K562 (cell line): ENCODE results near the gene IRF8. TPM values are rescaled to one million over a fixed set of nuclear protein-coding genes. Genes with fewer than 3 reads are reported as not detected.

Source experiments
- ATAC-seq: fragments of 200-7000 bp; cut with Tn5 transposase; 3 replicates; pipeline ENCODE4 v1.9.1; 2020; ENCODE audit warnings: moderate library complexity
- BruUV-seq: library from RNA; stranded (reverse); fragments of 400-500 nt; replicated peaks from 2 replicates; lab custom pipeline; 2021; lab: Mats Ljungman, UMichigan
- CTCF ChIA-PET: fragments of 300-600 bp; formaldehyde crosslinking; extraction: SDS; loops from one replicate; lab custom pipeline; 2021; ENCODE audit warnings: low intra/inter-chr PET ratio; lab: Yijun Ruan, JAX
- POLR2A ChIA-PET: fragments of 300-600, 350-650 bp; sonication (Branson Sonifier 250); formaldehyde crosslinking; extraction: SDS; loops from one replicate; lab custom pipeline; 2021; ENCODE audit warnings: antibody characterized with exemption, inconsistent platforms; lab: Yijun Ruan, JAX
- DNase-seq, 4 experiments: peaks; one replicate each; pipeline versions ENCODE4 v3.0.0 to v3.0.0-alpha.2; 2011 to 2018; ENCODE audit warnings: low spot score in 3 of 4, mixed read lengths in 3 of 4; ENCODE audit errors: extremely low read depth in 1 of 4
- FAIRE-seq: peaks from 2 replicates; lab custom pipeline; 2011; peaks lifted over from hg19 to GRCh38; lab: Jason Lieb, UNC
- H2AFZ ChIP-seq: 2 replicates; pipeline ENCODE4 v1.6.0; 2011; ENCODE audit warnings: low read depth, low read length, control low read depth, inconsistent platforms
- H3K27ac ChIP-seq: fragments of 200-600 bp; 3 replicates; pipeline ENCODE4 v1.8.0; 2011; ENCODE audit warnings: low read depth, mild to moderate bottlenecking, control low read depth, inconsistent platforms, low read length, moderate library complexity, mixed read lengths; ENCODE audit errors: extremely low read depth
- H3K27me3 ChIP-seq, 2 experiments: fragments of 300-600 bp in 1 of 2; 2 replicates in 1 of 2; 3 replicates in 1 of 2; pipeline versions ENCODE4 v1.6.0 to v1.8.0; 2011; ENCODE audit warnings: inconsistent platforms in 2 of 2, low read length in 2 of 2, mild to moderate bottlenecking in 1 of 2, mixed read lengths in 1 of 2, moderate library complexity in 1 of 2; ENCODE audit not compliant: control insufficient read depth in 2 of 2, insufficient read depth in 2 of 2
- H3K36me3 ChIP-seq: fragments of 300-600 bp; 3 replicates; pipeline ENCODE4 v1.8.0; 2011; ENCODE audit warnings: mild to moderate bottlenecking, low read length, inconsistent platforms; ENCODE audit not compliant: control insufficient read depth, insufficient read depth
- H3K4me1 ChIP-seq, 2 experiments: fragments of 200-600 bp in 1 of 2; replicated peaks in 1 of 2; 2 replicates in 1 of 2; 3 replicates in 1 of 2; pipeline versions ENCODE4 v1.5.1 to v1.8.0; 2011; ENCODE audit warnings: inconsistent platforms in 2 of 2, low read length in 2 of 2, mild to moderate bottlenecking in 1 of 2, mixed read lengths in 1 of 2, moderate library complexity in 1 of 2; ENCODE audit not compliant: control insufficient read depth in 2 of 2, insufficient read depth in 2 of 2
- H3K4me2 ChIP-seq: 2 replicates; pipeline ENCODE4 v1.6.1; 2011; ENCODE audit warnings: low read length, control low read depth, inconsistent platforms, mixed read lengths; ENCODE audit not compliant: insufficient read depth
- H3K4me3 ChIP-seq: fragments of 200-600 bp; sonication (generic), shearing (Covaris generic); 2 replicates; pipeline ENCODE4 v1.5.1; 2016; ENCODE audit warnings: control low read depth, inconsistent platforms
- H3K79me2 ChIP-seq: fragments of 200-600 bp; 3 replicates; pipeline ENCODE4 v1.8.0; 2011; ENCODE audit warnings: low read length, inconsistent platforms; ENCODE audit not compliant: control insufficient read depth, insufficient read depth
- H3K9ac ChIP-seq, 2 experiments: 2 replicates each; pipeline versions ENCODE4 v1.6.0 to v1.6.1; 2011; ENCODE audit warnings: low read depth in 2 of 2, low read length in 2 of 2, control low read depth in 1 of 2, inconsistent platforms in 1 of 2, mild to moderate bottlenecking in 1 of 2, mixed read lengths in 1 of 2; ENCODE audit not compliant: insufficient read depth in 1 of 2
- H3K9me1 ChIP-seq: one replicate; pipeline ENCODE4 v1.6.0; 2011; ENCODE audit warnings: inconsistent platforms, mild to moderate bottlenecking, low read length, moderate library complexity; ENCODE audit not compliant: control insufficient read depth, insufficient read depth
- H3K9me3 ChIP-seq: replicated peaks from 2 replicates; pipeline ENCODE4 v1.5.1; 2011; ENCODE audit warnings: low read depth, low read length, inconsistent platforms; ENCODE audit not compliant: control insufficient read depth, insufficient read depth
- H4K20me1 ChIP-seq: replicated peaks from 2 replicates; pipeline ENCODE4 v1.6.1; 2011; ENCODE audit warnings: low read length, inconsistent platforms, mixed read lengths; ENCODE audit not compliant: control insufficient read depth, insufficient read depth
- CHD1 ChIP-seq: fragments of 200-600 bp; sonication (generic); IDR thresholded peaks from one replicate; pipeline ENCODE4 v1.6.1; 2012; ENCODE audit warnings: mild to moderate bottlenecking, moderate library complexity, low read length, inconsistent platforms
- CXXC5 ChIP-seq: fragments of 250-450 bp; sonication (Bioruptor Pico); IDR thresholded peaks from 2 replicates; pipeline ENCODE4 v1.8.0; 2022; ENCODE audit warnings: inconsistent platforms, mild to moderate bottlenecking, moderate library complexity
- EP400 ChIP-seq: fragments of 450-650 bp; IDR thresholded peaks from 2 replicates; pipeline ENCODE4 v1.6.1; 2017; ENCODE audit warnings: antibody characterized with exemption, mild to moderate bottlenecking, moderate library complexity
- GABPB2 ChIP-seq: fragments of 250-450 bp; sonication (Bioruptor Pico); conservative IDR thresholded peaks from 2 replicates; pipeline ENCODE4 v1.5.1; 2021; ENCODE audit warnings: mild to moderate bottlenecking
- MTF1 ChIP-seq: fragments of 250-450 bp; sonication (Bioruptor Pico); IDR thresholded peaks from 2 replicates; pipeline ENCODE4 v1.9.0; 2021; ENCODE audit warnings: moderate library complexity, mild to moderate bottlenecking, inconsistent platforms, borderline replicate concordance
- PRPF4 ChIP-seq: fragments of 200-400 bp; formaldehyde crosslinking; IDR thresholded peaks from one replicate; pipeline ENCODE4 v1.6.1; 2017; ENCODE audit warnings: low read length, low read depth, mild to moderate bottlenecking; ENCODE audit not compliant: insufficient read depth, poor library complexity, severe bottlenecking
- SOX6 ChIP-seq: fragments of 450-650 bp; IDR thresholded peaks from 2 replicates; pipeline ENCODE4 v1.6.1; 2014; ENCODE audit warnings: mild to moderate bottlenecking
- SRSF7 ChIP-seq: fragments of 200-400 bp; formaldehyde crosslinking; optimal IDR thresholded peaks from 2 replicates; pipeline ENCODE3; 2017; ENCODE audit warnings: mild to moderate bottlenecking, low read depth, low read length
- ZBTB8A ChIP-seq: fragments of 450-650 bp; IDR thresholded peaks from 2 replicates; pipeline ENCODE4 v1.6.1; 2018; ENCODE audit warnings: mild to moderate bottlenecking, moderate library complexity; ENCODE audit not compliant: partially characterized antibody
- ZNF184 ChIP-seq: sonication (generic); formaldehyde crosslinking; IDR thresholded peaks from 2 replicates; pipeline ENCODE4 v1.5.0; 2020; ENCODE audit warnings: missing genetic modification reagents
- ZNF79 ChIP-seq: fragments of 250-450 bp; sonication (Bioruptor Pico); IDR thresholded peaks from 2 replicates; pipeline ENCODE4 v1.4.0; 2020; ENCODE audit warnings: low read depth, mild to moderate bottlenecking, moderate library complexity
- WGBS: fragments of 100-300 bp; shearing (Covaris generic); methylation state at CpG from one replicate; pipeline ENCODE4 v1.1.6; 2016; ENCODE audit warnings: low coverage, mixed read lengths; ENCODE audit not compliant: insufficient coverage; ENCODE audit errors: missing lambda C conversion rate; 5-methylcytosine and 5-hydroxymethylcytosine counted together
- in situ Hi-C: fragments of 300-500 bp; cut with MboI; formaldehyde crosslinking; loops from 4 replicates; pipeline ENCODE4 v1.15.0; 2018; ENCODE audit warnings: inconsistent platforms, mixed read lengths
- intact Hi-C: fragments of 100-400 bp; cut with micrococcal nuclease; formaldehyde crosslinking; loops from 2 replicates; pipeline ENCODE4 v1.14.2; 2022
- polyA plus RNA-seq, 8 experiments: library from polyadenylated mRNA; depleted of rRNA in 4 of 8; stranded (reverse) in 5 of 8; unstranded in 3 of 8; fragments of >200 nt; fragmentation: Nextera tagmentation in 2 of 8; fragmentation: Illumina TruSeq in 1 of 8; extraction: Ambion mirVana in 2 of 8; extraction: Trizol in 1 of 8; gene quantifications; 2 replicates each; pipeline versions ENCODE4 v1.2.1 to v1.2.3, GENCODE V29; 2011 to 2014; ENCODE audit warnings: inconsistent platforms in 1 of 8, missing spikeins in 1 of 8
- total RNA-seq, 7 experiments: library from RNA; depleted of rRNA in 6 of 7; stranded (reverse); fragments of >200 nt in 6 of 7; fragmentation: Illumina TruSeq in 2 of 7; extraction: Trizol in 2 of 7; gene quantifications; 2 replicates each; pipeline versions ENCODE4 v1.2.1 to v1.2.3, GENCODE V29; 2011 to 2021; ENCODE audit warnings: low replicate concordance in 1 of 7
- TF ChIP-seq, protein P1 (sequence below): fragments of 450-650 bp; IDR thresholded peaks from 2 replicates; pipeline ENCODE4 v1.6.1; 2016; ENCODE audit warnings: antibody characterized with exemption

IRF8 gene
- total and polyA plus RNA-seq, 9 of the 15 experiments (the other 6 are each of a cell fraction or from before 2014, with no cell fraction given) = 0.01 to 0.98 TPM; not detected in 7

DNA sequence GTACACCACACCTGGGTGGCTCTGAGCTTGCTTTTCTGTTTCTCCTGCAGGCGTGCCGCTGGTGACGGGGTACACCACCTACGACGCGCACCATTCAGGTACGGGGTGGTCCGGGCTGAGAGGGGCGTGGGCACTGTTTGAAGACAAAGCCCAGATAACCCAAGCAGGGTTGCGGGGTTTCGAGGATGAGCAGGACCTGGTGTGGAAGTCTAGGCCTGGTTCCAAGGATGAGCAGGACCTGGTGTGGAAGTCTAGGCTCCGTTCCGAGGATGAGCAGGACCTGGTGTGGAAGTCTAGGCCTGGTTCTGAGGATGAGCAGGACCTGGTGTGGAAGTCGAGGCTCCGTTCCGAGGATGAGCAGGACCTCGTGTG is 15.4 kb downstream of the IRF8 start (continued):
- TF ChIP-seq CHD1 (no peak), MTF1 (CRISPR knock-in tag) (no peak), SRSF7 (no peak)
- TF ChIP-seq, protein P1, sequence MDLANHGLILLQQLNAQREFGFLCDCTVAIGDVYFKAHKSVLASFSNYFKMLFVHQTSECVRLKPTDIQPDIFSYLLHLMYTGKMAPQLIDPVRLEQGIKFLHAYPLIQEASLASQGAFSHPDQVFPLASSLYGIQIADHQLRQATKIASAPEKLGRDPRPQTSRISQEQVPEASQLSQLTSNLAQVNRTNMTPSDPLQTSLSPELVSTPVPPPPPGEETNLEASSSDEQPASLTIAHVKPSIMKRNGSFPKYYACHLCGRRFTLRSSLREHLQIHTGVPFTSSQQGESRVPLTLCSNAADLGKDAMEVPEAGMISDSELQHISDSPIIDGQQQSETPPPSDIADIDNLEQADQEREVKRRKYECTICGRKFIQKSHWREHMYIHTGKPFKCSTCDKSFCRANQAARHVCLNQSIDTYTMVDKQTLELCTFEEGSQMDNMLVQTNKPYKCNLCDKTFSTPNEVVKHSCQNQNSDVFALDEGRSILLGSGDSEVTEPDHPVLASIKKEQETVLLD = no peak

DNA sequence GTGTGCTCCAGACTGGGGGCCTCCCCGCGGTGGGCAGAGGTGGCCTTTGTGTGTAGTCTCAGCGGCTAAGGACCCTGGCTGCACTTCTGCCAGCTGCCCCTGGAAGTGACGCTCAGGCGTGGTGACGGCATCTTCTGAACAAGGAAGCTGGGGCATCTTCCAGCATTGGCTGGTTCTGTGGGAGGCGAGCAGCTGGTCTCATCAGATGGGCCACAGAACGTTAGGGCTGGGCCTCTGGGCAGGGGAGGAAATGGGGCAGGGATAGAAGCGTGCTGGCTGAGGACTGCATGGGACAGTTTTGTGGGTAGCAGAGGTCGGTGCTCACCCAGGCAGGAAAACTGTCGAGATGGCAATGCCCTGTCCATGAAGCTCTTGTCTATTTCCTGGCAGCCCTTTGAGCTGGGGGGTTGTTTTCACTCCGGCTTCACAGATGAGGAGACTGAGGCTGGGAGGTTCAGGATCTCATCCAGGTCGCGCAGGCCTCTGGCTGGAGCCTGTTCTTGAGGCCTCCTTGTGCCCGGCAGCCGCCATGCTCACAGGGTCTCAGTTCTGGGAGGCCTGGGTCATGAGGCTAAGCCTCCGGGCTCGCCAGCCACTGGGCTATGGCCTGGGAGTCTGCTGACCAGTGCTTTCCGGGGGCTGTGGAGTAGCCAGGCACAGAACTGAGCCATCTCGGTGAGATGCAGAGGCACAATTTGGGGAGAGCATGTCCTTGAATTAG is 16.3 kb downstream of the IRF8 start:
- TF ChIP-seq CXXC5 (CRISPR knock-in tag) (no peak), SOX6 (no peak), ZNF79 (no peak), ZBTB8A (no peak), EP400 (no peak), PRPF4 (no peak), GABPB2 (CRISPR knock-in tag) (no peak), ZNF184 (CRISPR knock-in tag) (no peak)
- FAIRE-seq (no peak), ATAC-seq (no peak), DNase-seq (no peak)
- no peak overlapping the region for H3K4me3 ChIP-seq
- intact Hi-C loops = no loop called here
- H3K9ac ChIP-seq = no peak overlapping the region
- H3K4me1 ChIP-seq = peaks cover 4 to 19% of the 10 kb centered on the region in 2 experiments; a peak in 3 of 5 replicates
- no peaks in the 10 kb centered on the region for H3K9me3 ChIP-seq
- no peaks in the 10 kb centered on the region for H3K79me2 ChIP-seq
- H3K4me2 ChIP-seq = no peak overlapping the region
- peaks cover 51 to 92% of the 10 kb centered on the region in 2 experiments for H3K27me3 ChIP-seq
- in situ Hi-C loops = no loop called here
- peaks cover 9% of the 10 kb centered on the region for H4K20me1 ChIP-seq
- ChIA-PET CTCF (no interaction called here), POLR2A (interaction anchor here (0.5 to 1.3 kb wide), 2 partner anchors 13 to 21 kb away, joined by 3 to 4 read pairs; no protein-coding TSS in a partner anchor)
- BruUV-seq = no TSS peak
- H3K27ac ChIP-seq = no peak overlapping the region
- H2AFZ ChIP-seq = no peak overlapping the region
- H3K9me1 ChIP-seq = no peaks in the 10 kb centered on the region
- 12% methylated on average over 20 of the region's 20 CpGs for WGBS
- H3K36me3 ChIP-seq = no peaks in the 10 kb centered on the region
